ENCODE data around the gene ASIC2. TPM values are rescaled to one million over a fixed set of nuclear protein-coding genes. Genes with fewer than 3 reads are reported as not detected.

The ASIC2 gene
- total RNA-seq, 1 experiment from 2014 or later = 0.09 TPM

- Histone ChIP-seq H3F3A (ENCODE audit: insufficient read depth, low read depth) (no peaks in the 10 kb centered on the region), H3K9me3 (ENCODE audit: insufficient read depth, low read depth) (no peaks in the 10 kb centered on the region), H4K20me1 (ENCODE audit: insufficient read depth) (no peaks in the 10 kb centered on the region), H3K79me2 (ENCODE audit: low read depth) (no peaks in the 10 kb centered on the region), H3K27ac (no peak overlapping the region), H3K27me3 (ENCODE audit: insufficient read depth, low read depth) (peaks cover 9% of the 10 kb centered on the region; the same call in 1 of the 2 replicates), H3K4me3 (no peak overlapping the region), H3K9me2 (ENCODE audit: insufficient read depth) (no peaks in the 10 kb centered on the region), H3K4me2 (no peak overlapping the region), H2AFZ (no peak overlapping the region), H3K4me1 (replicated peaks; ENCODE audit: insufficient read depth) (no peaks in the 10 kb centered on the region), H3K36me3 (ENCODE audit: low read depth) (no peaks in the 10 kb centered on the region)
- no TSS peak for BruUV-seq (replicated peaks)
- POLR2A ChIA-PET (ENCODE audit: unreplicated experiment) = no interaction called here
- DNase-seq = no peak
- TF ChIP-seq CTCF (conservative IDR thresholded peaks at IDR 0.05) (no peak), EZH2 (IDR thresholded peaks at IDR 0.05; ENCODE audit: low read depth) (no peak)
- intact Hi-C loops (cut with micrococcal nuclease; ENCODE audit: unreplicated experiment) = no loop called here
- CTCF ChIA-PET = no interaction called here
Measured at GRCh38 chr17:33288954-33289353, 4.1 kb downstream of the ASIC2 start.

- TF ChIP-seq EZH2 (IDR thresholded peaks at IDR 0.05; ENCODE audit: low read depth) (no peak), CTCF (conservative IDR thresholded peaks at IDR 0.05) (no peak)
- DNase-seq = no peak
- H3K4me2 ChIP-seq = no peak overlapping the region
- intact Hi-C loops (cut with micrococcal nuclease; ENCODE audit: unreplicated experiment) = no loop called here
- no peaks in the 10 kb centered on the region for H3F3A ChIP-seq (ENCODE audit: insufficient read depth, low read depth)
- CTCF ChIA-PET = no interaction called here
- no peak overlapping the region for H2AFZ ChIP-seq
- peaks cover 9% of the 10 kb centered on the region; the same call in 1 of the 2 replicates for H3K27me3 ChIP-seq (ENCODE audit: insufficient read depth, low read depth)
- no TSS peak for BruUV-seq (replicated peaks)
- no peaks in the 10 kb centered on the region for H4K20me1 ChIP-seq (ENCODE audit: insufficient read depth)
- H3K9me2 ChIP-seq (ENCODE audit: insufficient read depth) = no peaks in the 10 kb centered on the region
- H3K36me3 ChIP-seq (ENCODE audit: low read depth) = no peaks in the 10 kb centered on the region
- no peaks in the 10 kb centered on the region for H3K9me3 ChIP-seq (ENCODE audit: insufficient read depth, low read depth)
- H3K4me3 ChIP-seq = no peak overlapping the region
- no peak overlapping the region for H3K27ac ChIP-seq
- POLR2A ChIA-PET (ENCODE audit: unreplicated experiment) = no interaction called here
- no peaks in the 10 kb centered on the region for H3K4me1 ChIP-seq (replicated peaks; ENCODE audit: insufficient read depth)
- no peaks in the 10 kb centered on the region for H3K79me2 ChIP-seq (ENCODE audit: low read depth)
Measured at GRCh38 chr17:33287096-33287725, 5.9 kb downstream of the ASIC2 start.

GRCh38 chr17:33285413-33285812 is 7.7 kb downstream of the ASIC2 start:
- no peak for DNase-seq
- Histone ChIP-seq H3K4me3 (no peak overlapping the region), H3K4me2 (no peak overlapping the region), H3K9me3 (ENCODE audit: insufficient read depth, low read depth) (no peaks in the 10 kb centered on the region), H2AFZ (no peak overlapping the region), H4K20me1 (ENCODE audit: insufficient read depth) (no peaks in the 10 kb centered on the region), H3K9me2 (ENCODE audit: insufficient read depth) (no peaks in the 10 kb centered on the region), H3K36me3 (ENCODE audit: low read depth) (no peaks in the 10 kb centered on the region), H3K27ac (no peak overlapping the region), H3K4me1 (replicated peaks; ENCODE audit: insufficient read depth) (no peaks in the 10 kb centered on the region), H3K79me2 (ENCODE audit: low read depth) (no peaks in the 10 kb centered on the region), H3F3A (ENCODE audit: insufficient read depth, low read depth) (no peaks in the 10 kb centered on the region), H3K27me3 (ENCODE audit: insufficient read depth, low read depth) (peaks cover 12% of the 10 kb centered on the region; the same call in 1 of the 2 replicates)
- no TSS peak for BruUV-seq (replicated peaks)
- intact Hi-C loops (cut with micrococcal nuclease; ENCODE audit: unreplicated experiment) = loop anchor here (2.0 kb wide), 1 partner anchor 19 kb away; no protein-coding TSS in a partner anchor
- ChIA-PET POLR2A (ENCODE audit: unreplicated experiment) (interaction anchor here (0.5 kb wide), 1 partner anchor 70 kb away, joined by 6 read pairs; no protein-coding TSS in a partner anchor), CTCF (no interaction called here)
- TF ChIP-seq EZH2 (IDR thresholded peaks at IDR 0.05; ENCODE audit: low read depth) = no peak
- TF ChIP-seq CTCF (conservative IDR thresholded peaks at IDR 0.05) = no peak
